Bronchial epithelial cell (primary cell): Measurements from ENCODE around the gene STC2. TPM values are rescaled to one million over a fixed set of nuclear protein-coding genes. Genes with fewer than 3 reads are reported as not detected.

Experiments
- DNase-seq: peaks from one replicate; pipeline ENCODE4 v3.0.0-alpha.2; 2010; ENCODE audit warnings: low read depth
- FAIRE-seq: peaks from 2 replicates; lab custom pipeline; 2011; peaks lifted over from hg19 to GRCh38; lab: Jason Lieb, UNC
- H3K27me3 ChIP-seq: 2 replicates; pipeline ENCODE4 v1.5.1; 2011; ENCODE audit warnings: low read length; ENCODE audit not compliant: control insufficient read depth, insufficient read depth
- H3K36me3 ChIP-seq: 2 replicates; pipeline ENCODE4 v1.5.1; 2011; ENCODE audit warnings: low read length; ENCODE audit not compliant: control insufficient read depth, insufficient read depth
- H3K4me3 ChIP-seq: 2 replicates; pipeline ENCODE4 v1.5.1; 2011; ENCODE audit warnings: mild to moderate bottlenecking, low read depth, low read length, control low read depth
- total RNA-seq: library from RNA; depleted of rRNA; stranded (reverse); fragments of >200 nt; gene quantifications from 2 replicates; pipeline ENCODE4 v1.2.1, GENCODE V29; 2014
- TF ChIP-seq, protein P1 (sequence below): IDR thresholded peaks from 2 replicates; pipeline ENCODE4 v1.5.1; 2011; ENCODE audit warnings: mild to moderate bottlenecking, moderate library complexity, low read length, control low read depth, inconsistent platforms; ENCODE audit not compliant: insufficient read depth, severe bottlenecking

STC2 gene
- total RNA-seq, 1 donor from 2014 or later, result 310 TPM

DNA sequence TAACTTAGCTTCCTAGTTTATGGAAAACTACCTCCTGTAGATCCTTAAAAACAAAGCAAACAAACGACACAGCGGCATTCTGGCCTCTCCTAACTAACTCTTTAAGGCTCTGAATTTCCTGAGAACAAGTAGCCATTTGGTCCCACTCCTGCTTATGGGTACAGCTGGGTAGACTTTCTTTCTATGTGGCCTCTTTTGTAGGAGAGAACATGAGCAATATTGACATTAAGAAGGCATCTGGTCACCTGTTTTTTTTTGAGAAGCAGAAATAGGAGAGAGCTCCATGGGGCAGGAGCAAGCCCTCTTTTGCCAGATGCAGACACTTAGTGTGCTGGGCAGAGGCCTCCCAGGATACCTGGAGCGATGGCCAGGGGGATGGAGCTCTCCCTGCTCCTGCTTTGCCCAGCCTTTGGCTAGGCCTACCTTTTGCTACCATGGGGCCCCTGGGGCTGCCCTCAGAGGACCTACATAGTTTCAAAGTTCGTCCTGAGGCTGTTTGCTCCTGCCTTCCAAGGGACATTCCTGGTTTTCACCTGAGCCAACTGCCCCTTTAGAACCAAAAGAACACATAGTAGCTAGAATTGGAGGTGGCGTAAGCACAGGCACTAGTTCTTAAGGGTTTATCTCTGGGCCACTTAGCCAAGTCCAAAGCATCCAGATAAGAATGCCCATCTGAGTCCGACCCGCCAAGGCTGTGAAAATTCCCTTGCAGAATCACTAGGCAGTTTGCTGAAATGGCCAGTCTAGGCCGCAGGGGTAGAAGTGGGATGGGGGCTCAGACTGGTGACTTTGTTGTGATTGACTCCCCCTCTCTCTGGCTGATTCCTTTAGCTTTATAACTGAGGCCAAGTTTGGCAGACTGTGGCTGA lies 2.4 kb upstream of the STC2 start:
- no peak overlapping the region for H3K4me3 ChIP-seq
- no peaks in the 10 kb centered on the region for H3K27me3 ChIP-seq
- FAIRE-seq (no peak), DNase-seq (no peak)
- TF ChIP-seq, protein P1, sequence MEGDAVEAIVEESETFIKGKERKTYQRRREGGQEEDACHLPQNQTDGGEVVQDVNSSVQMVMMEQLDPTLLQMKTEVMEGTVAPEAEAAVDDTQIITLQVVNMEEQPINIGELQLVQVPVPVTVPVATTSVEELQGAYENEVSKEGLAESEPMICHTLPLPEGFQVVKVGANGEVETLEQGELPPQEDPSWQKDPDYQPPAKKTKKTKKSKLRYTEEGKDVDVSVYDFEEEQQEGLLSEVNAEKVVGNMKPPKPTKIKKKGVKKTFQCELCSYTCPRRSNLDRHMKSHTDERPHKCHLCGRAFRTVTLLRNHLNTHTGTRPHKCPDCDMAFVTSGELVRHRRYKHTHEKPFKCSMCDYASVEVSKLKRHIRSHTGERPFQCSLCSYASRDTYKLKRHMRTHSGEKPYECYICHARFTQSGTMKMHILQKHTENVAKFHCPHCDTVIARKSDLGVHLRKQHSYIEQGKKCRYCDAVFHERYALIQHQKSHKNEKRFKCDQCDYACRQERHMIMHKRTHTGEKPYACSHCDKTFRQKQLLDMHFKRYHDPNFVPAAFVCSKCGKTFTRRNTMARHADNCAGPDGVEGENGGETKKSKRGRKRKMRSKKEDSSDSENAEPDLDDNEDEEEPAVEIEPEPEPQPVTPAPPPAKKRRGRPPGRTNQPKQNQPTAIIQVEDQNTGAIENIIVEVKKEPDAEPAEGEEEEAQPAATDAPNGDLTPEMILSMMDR, result no peak
- peaks cover 3% of the 10 kb centered on the region for H3K36me3 ChIP-seq

DNA sequence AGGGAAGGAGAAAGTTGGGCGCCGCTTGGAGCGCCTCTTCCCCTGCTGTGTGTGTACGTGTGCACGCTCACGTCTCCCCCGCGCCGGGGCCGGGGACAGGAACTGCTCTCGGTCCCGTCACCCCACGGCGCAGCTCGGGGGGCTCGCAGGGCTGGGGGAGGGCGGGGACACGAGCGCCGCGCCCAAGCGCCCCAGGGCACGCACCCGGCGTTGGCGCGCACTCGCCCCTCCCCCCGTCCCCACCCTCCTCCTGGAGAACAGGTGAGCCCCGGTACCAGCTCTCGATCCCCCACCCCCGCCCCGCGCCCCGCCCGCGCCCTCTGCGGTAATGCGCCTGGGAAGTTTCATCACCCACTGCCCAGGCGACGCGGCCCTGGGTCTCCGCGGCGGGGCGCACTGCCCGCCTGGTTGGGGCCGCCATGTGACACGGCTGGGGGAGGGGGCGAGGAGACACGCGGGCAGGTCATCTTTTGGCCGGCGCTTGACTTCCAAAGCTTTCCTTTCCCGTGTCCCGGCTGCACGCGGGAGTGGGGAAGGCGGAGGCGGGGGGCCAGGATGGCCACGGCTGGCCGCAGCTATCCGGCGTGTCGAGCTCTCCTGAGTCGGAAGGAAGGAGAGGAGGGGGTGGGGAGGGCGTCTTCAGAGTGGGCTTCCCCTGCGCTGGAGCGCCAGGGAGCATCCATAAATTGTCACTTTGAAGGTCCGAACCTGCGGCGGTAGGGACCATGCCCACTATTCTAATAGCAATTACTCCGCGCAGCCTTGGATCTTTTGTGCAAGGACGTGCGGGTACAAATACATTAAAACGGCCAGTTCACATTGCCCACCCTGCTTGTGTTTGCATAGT lies 1.5 kb upstream of the STC2 start:
- FAIRE-seq (no peak), DNase-seq (no peak)
- no peaks in the 10 kb centered on the region for H3K27me3 ChIP-seq

DNA sequence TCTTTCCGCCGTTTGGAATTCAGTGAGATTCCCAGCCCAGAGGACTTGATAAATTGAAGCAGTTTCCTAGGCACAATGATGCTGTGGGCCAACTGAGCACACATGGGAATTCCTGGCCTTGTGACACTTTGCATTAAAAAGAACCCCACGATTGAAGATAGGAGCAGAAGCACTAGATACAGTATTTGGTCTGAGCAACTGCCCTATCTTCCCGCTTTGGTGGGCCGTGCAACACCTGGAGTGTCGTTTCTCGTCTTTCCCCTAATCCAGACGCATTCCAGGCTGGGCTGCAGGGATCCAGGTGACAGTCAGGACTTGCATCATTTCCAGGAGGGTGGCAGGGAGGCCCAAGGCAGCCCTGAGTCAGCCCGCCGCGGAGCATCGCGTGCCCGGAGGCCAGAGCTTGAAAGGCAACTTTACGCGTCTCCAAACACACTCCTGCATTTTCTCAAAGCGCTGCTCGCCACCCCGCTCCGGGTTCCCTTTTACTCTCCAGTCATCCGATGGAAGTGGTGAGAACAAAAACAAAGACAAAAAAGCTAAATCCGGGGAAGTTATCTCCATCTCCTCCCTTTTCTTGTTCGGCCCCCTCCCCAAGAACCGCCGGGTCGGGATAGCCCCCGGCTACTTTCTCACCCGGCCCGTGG lies 753 bp upstream of the STC2 start:
- FAIRE-seq (no peak), DNase-seq (peak; percentile 69)
- TF ChIP-seq, protein P1, result no peak
- H3K27me3 ChIP-seq, result no peaks in the 10 kb centered on the region
- peaks cover 19% of the 10 kb centered on the region for H3K36me3 ChIP-seq
- peak overlapping the region; percentile 85 for H3K4me3 ChIP-seq

More for the DNA sequence above, 1.5 kb upstream of the STC2 start:
- TF ChIP-seq, protein P1, result peak; percentile 48
- peak overlapping the region; percentile 85 for H3K4me3 ChIP-seq
- H3K36me3 ChIP-seq, result peaks cover 12% of the 10 kb centered on the region

DNA sequence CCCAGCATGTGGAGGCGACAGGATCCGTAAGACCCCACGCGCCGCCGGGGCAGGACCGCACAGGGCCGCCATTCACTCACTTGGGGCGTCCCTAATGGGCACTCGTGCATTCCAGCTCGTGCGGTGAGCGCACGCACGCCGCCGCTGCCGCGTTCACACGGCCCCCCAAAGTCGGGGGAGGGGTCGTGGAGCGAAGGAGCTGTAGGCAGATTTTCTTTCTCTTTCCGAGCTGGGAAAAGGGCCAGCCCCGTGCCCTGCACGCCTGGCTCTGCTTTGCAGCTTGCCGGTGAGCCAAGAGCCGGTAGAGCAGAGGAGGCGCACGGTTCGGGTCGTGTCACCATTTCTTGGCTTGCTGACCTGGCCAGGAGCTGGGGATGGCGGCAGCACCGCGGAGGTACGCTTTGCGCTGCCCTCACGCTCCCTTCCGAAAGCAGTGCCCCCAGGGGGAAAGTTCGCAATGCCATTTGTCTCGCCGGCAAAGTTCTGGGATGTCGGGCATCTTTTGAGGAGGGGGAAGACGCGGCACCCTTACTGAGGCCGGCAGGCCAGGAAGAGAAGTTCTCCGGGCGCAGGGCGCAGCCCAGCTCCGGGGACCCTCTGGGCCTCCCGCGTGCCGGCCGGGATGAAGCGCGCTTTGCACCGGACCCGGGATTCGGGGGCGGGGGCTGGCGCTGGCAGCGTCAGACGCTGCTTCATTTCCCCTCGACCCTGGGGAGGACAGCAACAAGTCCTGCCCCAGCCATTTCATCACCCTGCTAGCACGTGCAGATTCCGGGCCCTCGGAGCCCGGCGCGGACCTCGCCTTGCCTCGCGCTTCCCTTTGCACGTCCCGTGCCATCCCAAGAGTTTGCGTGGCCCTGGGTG lies 898 bp downstream of the STC2 start:
- DNase-seq (no peak), FAIRE-seq (no peak)
- peak overlapping the region; percentile 85 for H3K4me3 ChIP-seq
- H3K36me3 ChIP-seq, result peaks cover 33% of the 10 kb centered on the region
- TF ChIP-seq, protein P1, result no peak
- H3K27me3 ChIP-seq, result no peaks in the 10 kb centered on the region

DNA sequence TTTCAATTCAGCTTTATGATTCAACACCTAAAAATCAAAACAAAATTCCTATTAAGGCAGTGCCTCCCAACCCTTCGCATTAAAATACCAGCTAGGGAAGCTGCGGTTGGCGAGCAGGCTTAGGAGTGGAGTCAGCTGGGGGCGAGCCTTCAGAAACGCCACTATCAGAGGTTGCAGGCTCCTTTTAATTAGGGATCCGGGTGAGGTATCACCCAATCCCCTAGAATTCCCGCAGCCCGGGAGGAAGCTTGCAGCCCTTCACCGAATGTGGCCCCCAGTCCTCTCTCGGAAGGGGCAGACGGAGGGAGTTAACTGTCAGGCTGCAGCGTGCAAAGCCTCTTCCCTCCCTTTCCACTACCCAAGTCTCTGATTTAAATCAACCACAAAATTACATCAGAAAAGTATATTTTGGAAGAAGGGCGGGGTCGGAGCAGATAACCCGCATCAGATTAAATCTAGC lies 1.7 kb downstream of the STC2 start:
- DNase-seq (peak; percentile 50), FAIRE-seq (no peak)
- TF ChIP-seq, protein P1, result no peak
- Histone ChIP-seq H3K36me3 (peaks cover 36% of the 10 kb centered on the region), H3K4me3 (peak overlapping the region; percentile 85), H3K27me3 (no peaks in the 10 kb centered on the region)
